ENCODE measurements around the gene SYT7.

SYT7 gene

GRCh38 chr11:61552108-61552635 is 28.7 kb downstream of the SYT7 start:
- no peak for DNase-seq

- DNase-seq: no peak
Observed at GRCh38 chr11:61551634-61552033, 29.2 kb downstream of the SYT7 start.

- no peak for DNase-seq
Observed at GRCh38 chr11:61550665-61551227, 30.1 kb downstream of the SYT7 start.

DNA sequence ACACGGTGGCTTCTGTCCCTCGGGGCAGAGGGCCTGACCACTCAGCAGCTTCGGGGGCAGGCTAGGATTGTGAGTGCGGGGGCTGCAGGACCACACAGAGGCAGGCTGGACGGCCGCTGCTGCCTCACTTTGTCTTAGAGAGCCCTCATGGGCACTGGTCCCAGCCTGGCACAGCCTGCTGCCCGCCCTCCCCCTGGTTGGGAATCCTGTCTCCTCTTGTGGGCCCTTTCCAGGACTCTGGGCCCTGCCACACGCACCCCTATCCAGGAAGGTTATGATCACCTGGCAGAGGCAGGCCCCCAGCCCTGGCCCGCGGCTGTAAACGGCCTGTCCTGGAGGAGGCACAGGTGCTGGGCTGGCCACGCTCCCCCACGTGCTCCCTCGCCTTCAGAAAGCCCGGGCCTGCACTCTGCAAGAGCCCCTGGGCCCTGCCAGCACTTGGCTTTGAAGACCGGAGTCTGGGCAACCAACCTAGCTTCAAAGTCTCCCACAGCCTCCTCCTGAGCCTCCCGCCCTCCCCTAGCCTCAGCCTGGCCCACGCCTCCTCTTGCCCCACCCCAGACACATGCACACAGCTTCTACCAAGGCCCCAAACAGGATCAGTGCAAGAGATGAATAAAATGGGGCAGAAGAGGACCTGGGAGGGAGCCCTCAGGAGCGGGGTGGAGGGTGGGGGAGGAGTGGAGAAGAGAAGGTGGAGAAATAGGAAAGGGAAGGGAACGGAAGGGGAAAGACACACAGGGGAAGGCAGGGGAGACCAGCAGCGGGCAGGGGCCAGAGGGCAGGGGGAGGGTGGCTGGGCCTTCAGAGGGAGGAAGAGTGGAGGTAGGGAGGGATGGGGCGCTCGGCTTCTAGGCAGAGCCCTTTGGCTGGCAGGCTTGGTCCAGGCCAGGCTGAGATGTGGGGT is 31.0 kb downstream of the SYT7 start:
- no peak for DNase-seq

DNA sequence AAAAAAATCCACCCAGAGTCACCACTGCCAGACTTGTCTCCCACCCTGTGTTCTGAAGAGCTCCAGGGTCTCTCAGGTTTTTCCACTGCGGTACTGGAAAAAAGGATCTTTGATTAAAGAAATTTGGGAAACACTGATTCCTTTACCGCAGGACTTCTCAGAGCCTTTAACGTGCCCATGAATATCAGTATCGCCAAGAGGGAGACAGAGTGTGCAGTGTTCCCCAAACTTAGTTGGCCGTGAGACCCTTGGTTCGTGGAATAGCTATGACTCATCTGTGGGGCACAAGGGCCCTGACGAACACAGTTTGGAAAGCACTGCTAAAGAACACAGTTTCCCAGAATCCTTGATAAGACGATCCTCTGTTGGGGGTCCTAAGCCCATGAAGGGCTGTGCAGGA is 31.7 kb downstream of the SYT7 start:
- DNase-seq: no peak

DNA sequence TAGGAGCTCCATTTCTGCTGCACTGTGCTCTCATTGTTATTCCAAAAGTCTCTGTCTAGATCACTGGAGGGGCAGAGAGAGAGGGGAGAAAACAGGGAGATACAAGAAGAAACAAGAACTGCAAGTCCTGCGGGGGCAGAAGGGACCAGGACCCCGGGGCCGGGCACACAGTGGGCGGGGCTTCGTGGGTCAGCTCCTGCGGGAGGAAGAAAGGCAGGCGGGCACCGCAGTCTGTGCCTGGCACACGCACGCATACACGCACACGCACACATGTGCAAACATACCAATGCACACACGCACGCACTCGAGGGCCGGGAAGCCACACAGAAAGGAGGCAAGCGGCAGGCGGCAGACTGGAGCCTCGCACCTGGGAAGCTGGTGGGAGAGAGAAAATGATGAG is 33.6 kb downstream of the SYT7 start:
- DNase-seq: no peak

DNA sequence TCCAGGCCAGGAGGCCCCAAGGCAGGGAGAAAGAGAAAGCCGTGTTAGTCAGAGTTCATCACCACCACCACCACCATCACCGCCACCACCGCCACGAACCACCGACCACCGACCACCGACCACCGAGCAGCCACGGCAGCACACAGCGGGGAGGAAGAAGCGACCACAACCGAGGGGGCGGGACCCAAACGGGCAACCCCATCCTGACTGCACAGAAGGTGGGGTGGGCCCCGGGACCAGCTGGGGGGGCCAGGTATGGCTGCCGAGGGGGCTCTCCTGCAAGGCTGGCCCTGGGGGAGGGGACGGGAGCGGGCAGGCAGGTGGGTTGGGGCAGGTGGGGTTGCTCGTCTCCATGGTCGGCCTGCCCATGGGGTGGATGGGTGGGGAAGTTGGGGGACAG is 34.2 kb downstream of the SYT7 start:
- no peak for DNase-seq

DNA sequence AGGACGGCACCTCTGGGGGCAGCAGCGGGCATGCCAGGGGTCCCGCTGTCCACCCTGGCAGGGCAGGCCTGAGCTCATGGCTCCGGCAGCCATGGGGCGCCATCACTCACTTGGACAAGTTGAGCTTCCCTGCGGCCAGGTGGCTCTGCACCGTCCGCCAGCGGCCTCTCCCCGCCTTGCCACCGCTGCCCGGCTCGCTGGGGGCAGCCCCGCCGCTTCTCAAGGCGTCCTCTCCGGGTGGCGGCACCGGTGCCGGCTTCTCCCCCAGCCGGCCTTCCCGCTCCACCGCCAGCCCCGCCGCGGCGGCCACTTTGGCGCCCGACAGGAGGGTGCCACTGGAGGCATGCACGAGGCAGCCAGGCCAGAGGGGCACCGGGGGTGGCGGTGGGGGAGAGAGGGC is 35.0 kb downstream of the SYT7 start:
- DNase-seq: no peak

DNA sequence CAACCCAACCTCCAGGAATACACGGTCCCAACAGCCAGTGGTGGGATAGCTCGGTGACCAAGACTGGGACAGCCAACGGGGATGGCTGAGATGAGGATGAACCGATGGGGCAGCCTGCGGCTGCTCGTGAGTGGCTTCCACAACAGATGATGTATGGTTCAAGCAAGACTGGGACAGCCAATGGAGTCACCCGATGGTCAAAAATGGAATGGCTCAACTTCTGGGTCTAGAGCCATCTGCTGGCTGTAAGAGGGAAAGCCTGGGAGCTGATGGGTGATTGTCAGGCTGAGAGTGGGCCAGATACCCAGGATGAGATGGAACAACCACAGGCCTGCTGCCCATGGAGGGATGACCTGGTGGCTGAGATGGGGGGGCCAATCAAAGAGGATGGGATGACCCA is 35.5 kb downstream of the SYT7 start:
- DNase-seq: no peak

- DNase-seq: no peak
Observed at GRCh38 chr11:61544466-61544865, 36.4 kb downstream of the SYT7 start.

DNA sequence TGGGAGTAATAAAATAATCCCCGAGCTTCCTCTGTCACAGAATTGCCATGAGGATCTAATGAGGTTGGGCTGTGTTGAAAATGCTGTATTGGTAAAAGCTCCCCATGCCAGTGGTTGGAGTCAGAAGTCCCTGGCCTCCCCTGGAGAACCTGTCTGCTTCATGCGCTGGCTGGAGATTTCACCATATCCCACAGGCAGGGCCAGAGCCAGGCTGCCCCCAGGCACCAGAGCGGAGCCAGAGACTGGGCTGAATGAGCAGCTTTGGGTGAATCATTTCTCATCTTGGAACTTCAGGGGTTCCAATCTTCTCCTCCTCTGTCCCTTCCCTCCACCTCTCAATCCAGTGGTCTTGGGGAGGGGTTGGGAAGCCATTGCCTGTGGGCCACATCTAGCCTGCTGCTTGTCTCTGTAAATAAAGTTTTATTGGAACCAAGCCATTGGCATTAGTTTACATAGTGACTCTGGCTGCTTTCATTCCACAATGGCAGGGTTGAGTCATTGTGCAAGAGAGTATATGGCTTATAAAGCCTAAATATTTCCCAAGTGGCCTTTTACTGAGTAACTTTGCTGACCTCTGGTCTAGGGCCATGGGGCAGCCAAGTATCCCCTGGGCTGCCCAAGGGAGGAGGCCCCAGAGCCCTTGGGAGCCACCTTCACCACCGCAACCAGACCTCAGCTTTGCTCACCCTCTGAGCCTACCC is 37.1 kb downstream of the SYT7 start:
- no peak for DNase-seq

GRCh38 chr11:61542705-61543104 is 38.2 kb downstream of the SYT7 start:
- no peak for DNase-seq

- no peak for DNase-seq
Observed at GRCh38 chr11:61542024-61542461, 38.8 kb downstream of the SYT7 start.

DNA sequence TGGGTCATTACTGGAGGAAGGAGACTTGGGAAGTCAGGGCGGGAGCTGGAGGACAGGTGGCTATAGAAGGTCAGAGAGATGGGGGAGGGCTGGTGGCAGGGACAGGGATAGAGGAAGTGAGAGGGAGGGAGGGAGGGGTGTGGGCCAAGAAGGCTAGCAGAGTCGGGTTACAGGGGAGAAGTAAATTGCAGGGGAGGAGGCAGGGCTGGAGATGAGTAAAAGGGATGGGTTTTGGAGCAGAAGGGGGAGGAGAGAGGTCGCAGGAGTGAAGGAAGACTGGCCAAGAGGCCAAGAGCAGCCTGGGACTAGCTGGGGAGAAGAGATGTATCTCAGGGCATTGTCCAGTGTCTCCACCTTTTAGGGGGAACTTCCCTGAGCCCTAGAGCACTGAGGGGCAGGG is 39.3 kb downstream of the SYT7 start:
- no peak for DNase-seq

DNA sequence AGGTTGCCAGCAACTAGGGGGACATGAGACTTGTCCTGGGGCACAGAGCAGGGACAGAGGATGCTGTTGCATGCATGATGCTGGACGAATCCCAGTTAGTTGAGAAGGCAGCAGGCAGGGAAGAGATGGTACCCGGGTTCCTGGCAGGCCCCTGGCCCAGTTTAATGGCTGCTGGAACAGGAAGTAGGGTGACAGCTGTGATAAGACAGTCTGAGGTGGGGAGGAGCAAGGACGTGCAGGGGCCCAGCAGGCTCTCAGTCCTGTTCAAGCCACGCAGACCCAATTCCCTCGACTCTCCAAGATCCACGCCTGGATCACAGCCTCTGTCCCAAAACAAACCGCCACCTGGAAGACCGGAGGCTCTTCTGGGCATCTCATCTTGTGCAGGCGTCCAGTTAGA is 40.3 kb downstream of the SYT7 start:
- DNase-seq: no peak

- DNase-seq: no peak
Observed at GRCh38 chr11:61539831-61540357, 41.0 kb downstream of the SYT7 start.

DNA sequence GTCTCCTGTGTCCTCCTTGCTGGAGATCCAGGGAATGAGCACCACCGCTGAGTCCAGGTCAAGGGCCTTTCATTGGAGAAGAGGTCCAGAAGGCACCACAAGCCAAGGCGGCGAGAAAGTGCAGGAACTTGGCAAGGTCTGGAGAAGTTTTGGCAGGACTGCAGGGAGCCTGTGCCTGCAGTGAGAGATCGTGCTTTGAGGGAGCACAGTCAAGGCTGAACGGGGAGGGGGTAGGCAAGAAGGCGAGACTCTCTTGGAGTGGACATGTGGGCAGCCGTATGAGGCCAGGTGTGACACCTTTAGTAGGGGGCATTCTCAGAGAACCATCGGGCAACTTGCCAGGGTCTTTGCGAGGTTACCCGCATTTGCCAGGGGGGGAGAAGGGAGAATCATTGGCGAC is 41.9 kb downstream of the SYT7 start:
- no peak for DNase-seq

GRCh38 chr11:61538636-61538961 is 42.3 kb downstream of the SYT7 start:
- DNase-seq: no peak

- DNase-seq: no peak
Observed at GRCh38 chr11:61537326-61537725, 43.5 kb downstream of the SYT7 start.

GRCh38 chr11:61536676-61537270 is 44.1 kb downstream of the SYT7 start:
- no peak for DNase-seq

GRCh38 chr11:61535998-61536675 is 44.7 kb downstream of the SYT7 start:
- DNase-seq: no peak
